ES-I3 (cell line): Measurements from ENCODE around the gene KLHDC8A.
"Not testable (repeated sequence)": the region's sequence is repeated elsewhere in the genome, so short reads cannot be mapped to it uniquely, and the experiment has no call there.

Experiments used
- H3K36me3 ChIP-seq: 2 replicates; pipeline ENCODE4 v1.6.1; 2013; ENCODE audit warnings: mild to moderate bottlenecking, low read length, control low read depth, moderate library complexity; ENCODE audit not compliant: insufficient read depth
- H3K4me1 ChIP-seq: 2 replicates; pipeline ENCODE4 v1.6.1; 2013; ENCODE audit warnings: mild to moderate bottlenecking, control low read depth, low read length; ENCODE audit not compliant: insufficient read depth
- H3K9ac ChIP-seq: 2 replicates; pipeline ENCODE4 v1.6.1; 2013; ENCODE audit warnings: low read depth, mild to moderate bottlenecking, low read length, moderate library complexity
- H3K9me3 ChIP-seq: 2 replicates; pipeline ENCODE4 v1.6.1; 2013; ENCODE audit warnings: mild to moderate bottlenecking, low read length, moderate library complexity; ENCODE audit not compliant: control insufficient read depth, insufficient read depth

The KLHDC8A gene

GRCh38 chr1:205356440-205357139 is at the start of gene KLHDC8A:
KLHDC8A (minus strand) TSS chr1:205356922; CDS start chr1:205343604, 13,318 bp downstream.
- H3K36me3 ChIP-seq = no peaks in the 10 kb centered on the region
- no peaks in the 10 kb centered on the region for H3K9me3 ChIP-seq
- H3K9ac ChIP-seq = peak within 1 kb of the TSS; percentile 31
- peaks cover 45% of the 10 kb centered on the region for H3K4me1 ChIP-seq

- not testable (repeated sequence) for H3K9ac ChIP-seq, H3K4me1 ChIP-seq, H3K36me3 ChIP-seq, H3K9me3 ChIP-seq
These were observed 49.5 kb upstream of the KLHDC8A start for GRCh38 chr1:205406252-205406651.

GRCh38 chr1:205404484-205404883 is 47.8 kb upstream of the KLHDC8A start:
- H3K36me3 ChIP-seq, H3K4me1 ChIP-seq, H3K9ac ChIP-seq, H3K9me3 ChIP-seq: not testable (repeated sequence)

- Histone ChIP-seq H3K9ac (no peak overlapping the region), H3K36me3 (no peaks in the 10 kb centered on the region; the same call in 1 of the 2 replicates), H3K9me3 (no peaks in the 10 kb centered on the region), H3K4me1 (no peaks in the 10 kb centered on the region)
These were observed 41.9 kb upstream of the KLHDC8A start for GRCh38 chr1:205398586-205398985.

GRCh38 chr1:205396967-205397616 is 40.4 kb upstream of the KLHDC8A start:
- Histone ChIP-seq H3K9me3 (no peaks in the 10 kb centered on the region), H3K9ac (no peak overlapping the region), H3K36me3 (no peaks in the 10 kb centered on the region; the same call in 1 of the 2 replicates), H3K4me1 (no peaks in the 10 kb centered on the region)

- Histone ChIP-seq H3K9ac (no peak overlapping the region), H3K36me3 (no peaks in the 10 kb centered on the region; the same call in 1 of the 2 replicates), H3K9me3 (no peaks in the 10 kb centered on the region)
These were observed 38.9 kb upstream of the KLHDC8A start for GRCh38 chr1:205395616-205396015.

GRCh38 chr1:205392650-205393049 is 35.9 kb upstream of the KLHDC8A start:
- no peaks in the 10 kb centered on the region for H3K4me1 ChIP-seq
- no peak overlapping the region for H3K9ac ChIP-seq
- no peaks in the 10 kb centered on the region; the same call in 1 of the 2 replicates for H3K36me3 ChIP-seq
- H3K9me3 ChIP-seq = no peaks in the 10 kb centered on the region

More at GRCh38 chr1:205395616-205396015, 38.9 kb upstream of the KLHDC8A start:
- H3K4me1 ChIP-seq = no peaks in the 10 kb centered on the region

- no peaks in the 10 kb centered on the region; the same call in 1 of the 2 replicates for H3K36me3 ChIP-seq
These were observed 34.7 kb upstream of the KLHDC8A start for GRCh38 chr1:205391386-205391785.

GRCh38 chr1:205387845-205388244 is 31.1 kb upstream of the KLHDC8A start:
- Histone ChIP-seq H3K36me3 (no peaks in the 10 kb centered on the region), H3K9ac (no peak overlapping the region), H3K4me1 (no peaks in the 10 kb centered on the region), H3K9me3 (no peaks in the 10 kb centered on the region)

More at GRCh38 chr1:205391386-205391785, 34.7 kb upstream of the KLHDC8A start:
- Histone ChIP-seq H3K9me3 (no peaks in the 10 kb centered on the region), H3K9ac (no peak overlapping the region), H3K4me1 (no peaks in the 10 kb centered on the region)

- not testable (repeated sequence) for H3K9me3 ChIP-seq, H3K36me3 ChIP-seq, H3K4me1 ChIP-seq, H3K9ac ChIP-seq
These were observed 26.3 kb upstream of the KLHDC8A start for GRCh38 chr1:205382990-205383389.

GRCh38 chr1:205382561-205382960 is 25.8 kb upstream of the KLHDC8A start:
- Histone ChIP-seq H3K9ac (no peak overlapping the region), H3K4me1 (no peaks in the 10 kb centered on the region), H3K36me3 (no peaks in the 10 kb centered on the region), H3K9me3 (no peaks in the 10 kb centered on the region)

- Histone ChIP-seq H3K4me1 (peaks cover 7% of the 10 kb centered on the region), H3K9me3 (no peaks in the 10 kb centered on the region), H3K9ac (no peak overlapping the region), H3K36me3 (no peaks in the 10 kb centered on the region)
These were observed 24.6 kb upstream of the KLHDC8A start for GRCh38 chr1:205381305-205381704.

- H3K9ac ChIP-seq = no peak overlapping the region
- H3K4me1 ChIP-seq = peaks cover 11% of the 10 kb centered on the region
- no peaks in the 10 kb centered on the region for H3K36me3 ChIP-seq
- no peaks in the 10 kb centered on the region for H3K9me3 ChIP-seq
These were observed 24.2 kb upstream of the KLHDC8A start for GRCh38 chr1:205380882-205381281.

GRCh38 chr1:205379056-205379455 is 22.3 kb upstream of the KLHDC8A start:
- Histone ChIP-seq H3K9me3 (no peaks in the 10 kb centered on the region), H3K9ac (no peak overlapping the region), H3K4me1 (peaks cover 26% of the 10 kb centered on the region), H3K36me3 (no peaks in the 10 kb centered on the region)

- H3K4me1 ChIP-seq = peaks cover 42% of the 10 kb centered on the region
- H3K9me3 ChIP-seq = no peaks in the 10 kb centered on the region
- H3K36me3 ChIP-seq = no peaks in the 10 kb centered on the region
- no peak overlapping the region for H3K9ac ChIP-seq
These were observed 20.6 kb upstream of the KLHDC8A start for GRCh38 chr1:205377355-205377754.
